G401.6 (cell line): ENCODE measurements around the gene FRAS1.
"Not testable (repeated sequence)": the region's sequence is repeated elsewhere in the genome, so short reads cannot be mapped to it uniquely, and the experiment has no call there.

ENCODE experiments used
- FAIRE-seq: peaks from 2 replicates; lab custom pipeline; 2012; peaks lifted over from hg19 to GRCh38; lab: Jason Lieb, UNC

Gene FRAS1

DNA sequence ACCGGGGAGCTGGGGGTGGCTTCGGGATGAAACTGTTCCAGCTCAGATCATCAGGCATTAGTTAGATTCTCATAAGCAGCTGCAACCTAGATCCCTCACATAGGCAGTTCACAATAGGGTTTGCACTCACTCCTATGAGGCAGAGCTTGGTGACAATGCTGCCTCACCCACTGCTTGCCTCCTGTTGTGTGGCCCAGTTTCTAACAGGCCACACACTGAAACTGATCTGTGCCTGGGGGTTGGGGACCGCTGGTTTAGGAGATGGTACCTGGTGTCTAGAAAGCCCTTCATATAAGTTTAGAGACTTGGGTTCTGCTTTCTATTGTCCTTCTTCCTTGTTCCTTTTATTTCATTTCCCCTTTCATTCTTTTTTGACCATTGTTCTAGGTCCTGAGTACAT, 234.2 kb downstream of the FRAS1 start:
- FAIRE-seq = no peak

DNA sequence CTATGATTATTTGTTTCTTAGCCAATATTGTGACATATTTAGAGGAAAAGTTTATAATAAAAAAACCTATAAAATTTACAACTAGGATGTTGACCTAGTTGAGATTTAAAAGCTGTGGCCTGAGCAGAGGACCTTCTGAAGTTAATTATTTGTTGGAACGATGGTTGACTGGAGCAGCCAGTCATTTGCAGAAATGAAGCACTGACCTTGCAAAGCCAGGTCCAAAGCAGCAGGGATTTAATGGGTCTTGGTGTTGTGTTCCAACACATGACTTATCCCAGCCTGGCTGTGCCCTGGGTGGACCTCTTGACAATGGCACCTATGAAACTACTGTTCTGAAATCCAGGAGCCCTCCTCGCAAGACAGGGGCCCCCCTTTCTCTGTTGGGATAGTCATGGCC, 235.2 kb downstream of the FRAS1 start:
- no peak for FAIRE-seq

DNA sequence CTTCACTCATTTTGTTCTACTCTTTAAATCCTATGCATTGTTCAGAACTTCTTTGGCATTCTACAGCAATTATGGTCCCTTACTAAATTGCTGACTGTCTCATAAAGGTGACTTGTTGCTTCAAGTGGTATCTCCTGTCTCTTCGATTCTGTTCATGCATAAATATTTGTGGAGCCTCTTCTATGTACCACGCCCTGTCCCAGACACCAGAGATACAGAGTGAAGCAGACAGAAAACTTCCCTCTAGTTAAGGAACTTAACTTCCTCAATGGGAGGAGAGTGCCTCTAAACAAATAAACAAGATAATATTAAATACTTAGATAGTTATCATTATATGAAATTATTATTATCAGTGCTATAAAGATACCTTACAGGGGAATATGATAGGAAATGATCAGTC, 235.7 kb downstream of the FRAS1 start:
- FAIRE-seq = no peak

DNA sequence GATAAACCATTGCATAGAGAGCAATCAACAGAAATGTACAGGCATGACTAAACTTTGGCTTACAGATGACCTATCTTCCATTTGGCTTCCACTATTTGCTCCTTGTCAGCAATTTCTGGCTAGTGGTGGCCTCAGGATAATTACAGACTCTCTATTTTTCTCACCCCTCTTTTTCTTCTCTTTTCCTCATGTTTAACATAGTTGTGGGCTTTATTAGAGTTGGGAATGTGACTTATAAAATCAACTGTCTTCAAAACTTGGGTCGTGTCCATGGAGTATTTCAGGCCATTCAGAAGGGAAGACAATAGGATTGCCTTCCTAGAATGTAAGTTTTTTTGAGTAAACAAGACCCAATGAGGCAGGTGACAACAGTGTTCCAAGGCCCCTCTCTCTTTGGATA, 236.2 kb downstream of the FRAS1 start:
- FAIRE-seq = no peak

DNA sequence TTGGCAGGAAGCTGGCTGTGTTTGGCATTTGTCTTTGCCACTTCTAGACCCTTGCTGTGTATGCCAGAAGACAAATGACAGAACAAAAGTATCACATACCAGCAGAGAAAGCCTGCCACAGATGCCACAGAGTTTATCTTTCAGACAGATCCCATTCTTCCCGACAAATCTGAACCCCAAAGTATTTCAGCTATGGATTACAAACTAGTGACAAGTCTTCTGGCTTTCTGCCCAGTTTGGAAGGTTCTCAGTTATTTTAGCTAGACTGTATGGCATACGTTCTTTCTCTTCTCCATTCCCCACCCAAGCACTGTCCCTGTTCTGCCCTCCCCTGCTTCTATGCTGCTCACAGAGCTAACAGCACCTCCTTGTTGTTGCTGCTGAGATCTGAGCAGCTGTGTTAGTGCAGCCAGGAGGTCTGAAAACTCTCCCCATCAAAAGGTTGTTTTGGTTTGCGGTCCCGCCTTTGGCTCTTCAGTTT, 236.7 kb downstream of the FRAS1 start:
- FAIRE-seq = no peak

DNA sequence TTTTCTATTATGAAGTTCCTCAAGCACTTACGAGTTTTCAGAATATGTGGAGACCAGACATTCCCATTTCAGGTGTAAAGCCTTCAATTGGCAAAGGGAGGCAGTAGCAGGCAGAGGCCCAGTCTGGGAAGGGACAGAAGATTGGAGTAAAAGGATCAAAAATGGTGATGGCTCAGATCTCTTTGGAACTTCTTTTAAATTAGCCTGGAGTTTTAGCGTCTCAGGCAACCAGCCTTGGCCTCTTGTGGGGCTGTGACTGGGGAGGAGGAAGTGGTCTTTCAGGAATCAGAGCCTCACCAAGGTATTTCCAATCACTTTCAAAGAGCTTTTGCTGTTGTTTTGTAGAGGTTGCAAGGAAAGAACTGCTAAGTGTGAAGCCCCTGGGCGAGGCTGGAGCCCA, 239.1 kb downstream of the FRAS1 start:
- FAIRE-seq = no peak

DNA sequence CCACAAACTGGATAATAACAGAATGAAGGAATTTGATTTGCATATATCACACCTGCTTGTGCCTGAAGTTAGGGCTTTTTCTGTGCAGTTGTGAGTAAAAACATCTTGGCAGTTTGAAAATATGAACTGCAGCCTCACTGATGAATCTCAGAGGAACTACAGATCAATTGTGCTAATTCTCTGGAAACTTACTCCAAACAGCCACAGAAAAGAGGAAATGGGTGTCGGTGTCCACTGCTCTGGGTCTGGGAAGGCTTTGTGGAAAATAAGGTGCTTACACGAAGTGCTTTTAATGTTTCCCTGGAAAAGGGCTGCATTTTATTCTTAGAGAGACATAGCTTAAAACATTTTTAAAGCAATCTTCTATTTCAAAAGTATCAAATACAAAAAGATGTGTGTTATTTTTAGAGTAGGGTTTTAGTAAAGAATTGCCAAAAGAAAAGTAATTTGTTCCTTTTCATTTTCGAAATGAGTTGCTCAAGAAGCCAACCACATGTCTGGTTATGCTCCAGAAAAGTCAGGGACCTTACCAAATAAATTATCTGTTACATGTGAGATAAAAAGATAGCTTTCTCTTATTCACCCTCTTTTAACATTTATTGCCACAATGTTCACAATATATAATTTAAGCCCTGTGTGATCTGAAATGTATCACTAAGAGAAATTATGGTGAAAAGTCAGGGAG, 240.1 kb downstream of the FRAS1 start:
- no peak for FAIRE-seq

DNA sequence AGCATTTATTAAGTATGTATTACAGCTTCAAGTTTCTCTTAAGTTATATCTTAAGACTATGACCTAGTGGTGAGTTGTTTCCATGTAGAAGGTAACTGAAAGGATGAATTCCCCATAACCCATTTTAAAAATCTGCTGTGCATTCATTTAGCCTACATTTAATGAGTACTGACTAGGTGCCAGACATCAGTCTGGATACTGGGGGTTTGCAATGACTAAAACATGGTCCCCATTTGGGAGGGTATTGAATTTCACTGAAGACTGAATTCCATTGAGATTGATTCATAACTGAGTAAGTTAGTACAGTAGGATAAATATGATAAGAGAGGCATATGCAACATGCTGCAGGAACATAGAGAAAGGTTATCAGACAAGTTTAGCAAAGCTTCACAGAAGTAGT, 241.5 kb downstream of the FRAS1 start:
- no peak for FAIRE-seq

DNA sequence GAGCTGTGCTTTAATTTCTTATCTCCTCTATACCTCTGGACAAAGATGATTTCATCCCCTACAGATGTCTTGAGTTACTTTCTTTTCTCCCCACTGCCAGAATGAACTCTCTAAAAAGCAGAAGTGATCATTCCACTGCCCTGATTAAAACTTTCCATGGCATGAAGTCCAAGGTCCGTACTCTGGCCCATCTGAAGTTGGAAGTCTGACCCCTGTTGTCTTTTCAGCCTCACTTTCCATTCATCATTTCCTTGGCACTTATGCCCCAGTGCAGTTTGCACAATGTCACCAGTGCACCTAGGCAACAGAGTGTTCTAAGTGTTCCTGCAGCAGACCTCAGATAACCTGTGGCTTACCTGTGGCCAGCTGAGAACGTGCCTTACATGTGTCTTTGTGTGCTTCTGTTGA, 242.4 kb downstream of the FRAS1 start:
- no peak for FAIRE-seq

DNA sequence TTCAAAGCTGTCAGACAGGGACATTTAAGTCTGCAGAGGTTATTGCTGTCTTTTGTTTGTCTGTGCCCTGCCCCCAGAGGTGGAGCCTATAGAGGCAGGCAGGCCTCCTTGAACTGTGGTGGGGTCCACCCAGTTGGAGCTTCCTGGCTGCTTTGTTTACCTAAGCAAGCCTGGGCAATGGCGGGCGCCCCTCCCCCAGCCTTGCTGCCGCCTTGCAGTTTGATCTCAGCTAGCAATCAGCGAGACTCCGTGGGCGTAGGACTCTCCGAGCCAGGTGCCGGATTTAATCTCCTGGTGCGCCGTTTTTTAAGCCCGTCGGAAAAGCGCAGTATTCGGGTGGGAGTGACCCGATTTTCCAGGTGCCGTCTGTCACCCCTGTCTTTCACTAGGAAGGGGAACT, 250.1 kb downstream of the FRAS1 start:
- FAIRE-seq = not testable (repeated sequence)

DNA sequence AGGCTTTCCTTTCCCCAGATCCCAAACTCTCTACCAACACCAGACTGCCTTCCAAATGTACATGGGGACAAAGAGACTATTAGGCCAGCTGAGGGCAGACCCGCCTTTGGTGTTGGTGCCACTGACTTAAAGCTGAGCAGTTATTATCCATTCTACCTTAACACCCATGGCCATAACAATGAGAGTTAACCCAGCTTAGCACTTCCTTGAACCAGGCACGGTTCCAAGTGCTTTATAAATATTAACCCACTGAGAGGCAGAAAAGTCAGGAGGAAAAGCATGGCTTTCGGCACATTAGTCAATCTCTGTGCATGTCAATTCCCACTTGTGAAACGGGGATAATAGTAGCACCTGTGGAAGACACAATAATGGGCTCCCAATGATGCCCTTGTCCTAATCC, 251.4 kb downstream of the FRAS1 start:
- FAIRE-seq = no peak

DNA sequence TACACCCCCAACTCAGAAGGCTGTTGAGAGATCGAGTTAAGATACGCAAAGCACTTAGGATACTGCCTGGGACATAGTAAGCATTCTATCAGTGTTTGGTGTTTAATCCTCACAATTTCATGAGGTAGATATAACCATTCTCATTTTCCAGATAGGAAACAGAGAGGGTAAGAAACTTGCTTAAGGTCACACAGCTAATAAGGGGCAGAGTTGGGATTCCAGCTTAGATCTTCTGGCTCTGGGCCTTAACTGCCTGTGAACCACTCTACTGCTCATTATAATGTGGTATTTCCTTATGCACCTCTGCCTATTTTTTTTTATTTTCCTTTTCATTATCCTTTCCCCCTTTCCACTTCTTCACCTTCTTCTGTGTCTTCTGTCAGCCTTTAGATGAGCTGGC, 252.2 kb downstream of the FRAS1 start:
- no peak for FAIRE-seq

DNA sequence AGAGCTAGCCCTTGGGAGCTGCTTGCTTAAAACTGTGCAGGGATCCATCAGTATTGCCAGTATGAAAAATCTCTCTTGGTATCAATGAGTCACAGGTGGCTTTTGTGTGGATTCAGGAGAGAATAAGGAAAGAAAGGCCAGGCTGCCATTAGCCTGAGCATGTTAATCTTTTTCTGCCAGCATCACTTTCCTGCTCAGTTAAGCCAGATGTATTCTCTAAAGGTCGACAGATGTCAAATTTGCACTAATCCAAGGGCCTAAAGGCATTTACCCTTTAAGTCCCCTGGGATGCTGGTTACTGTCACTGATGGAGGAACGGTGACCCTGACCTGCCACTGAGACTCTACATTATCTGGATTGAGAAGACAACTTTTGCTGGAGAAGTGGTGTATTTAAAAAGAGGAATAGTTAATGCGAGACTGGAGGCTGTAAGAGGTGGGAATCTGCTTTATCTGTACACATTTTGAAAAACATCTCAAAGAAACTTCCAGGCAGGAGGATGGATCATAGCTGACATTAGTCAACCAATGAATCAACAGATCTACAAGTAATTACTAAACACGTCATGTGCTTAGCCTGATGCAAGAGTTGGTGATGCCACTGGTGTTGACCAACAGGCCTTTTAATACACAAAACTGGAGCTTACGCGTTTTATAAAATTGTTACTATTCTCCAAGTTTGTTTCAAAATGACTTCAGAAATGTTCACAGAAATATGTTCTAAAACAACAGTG, 253.1 kb downstream of the FRAS1 start:
- no peak for FAIRE-seq

DNA sequence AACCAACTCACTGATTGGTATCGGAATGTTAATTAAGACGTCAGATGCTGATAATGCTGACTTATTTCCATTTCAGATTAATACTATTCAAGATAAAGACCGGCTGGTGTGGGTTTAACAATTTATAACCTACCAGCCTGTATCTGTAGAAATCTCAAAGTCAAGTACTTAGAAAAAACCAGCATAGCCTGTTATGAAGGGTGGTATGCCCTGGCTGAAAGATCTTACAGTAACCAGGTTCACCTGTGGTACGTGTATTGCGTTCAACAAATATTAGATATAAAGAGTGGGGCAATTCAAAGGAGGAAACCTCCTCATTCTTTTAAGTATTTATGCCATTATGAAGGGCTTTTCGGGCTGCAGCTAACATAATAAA, 253.6 kb downstream of the FRAS1 start:
- FAIRE-seq = no peak

DNA sequence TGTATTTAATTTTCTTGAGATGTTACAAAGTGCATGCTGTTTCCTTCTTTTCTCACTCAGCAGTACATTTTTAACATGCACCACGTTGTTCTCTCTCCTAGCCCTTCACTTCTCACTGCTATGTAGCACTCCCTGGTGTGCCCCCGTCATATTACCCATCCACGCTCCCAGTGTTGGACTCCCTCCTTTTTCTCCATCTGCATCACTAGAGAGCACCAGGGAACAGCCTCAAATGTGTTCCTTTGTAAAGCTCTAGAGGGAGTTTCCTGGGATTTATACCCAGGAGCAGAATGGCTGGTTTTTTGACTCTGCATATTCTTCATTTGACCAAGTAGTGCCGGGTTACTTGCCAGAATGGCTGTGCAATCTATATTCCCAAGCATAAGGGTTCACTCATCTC, 254.2 kb downstream of the FRAS1 start:
- no peak for FAIRE-seq

DNA sequence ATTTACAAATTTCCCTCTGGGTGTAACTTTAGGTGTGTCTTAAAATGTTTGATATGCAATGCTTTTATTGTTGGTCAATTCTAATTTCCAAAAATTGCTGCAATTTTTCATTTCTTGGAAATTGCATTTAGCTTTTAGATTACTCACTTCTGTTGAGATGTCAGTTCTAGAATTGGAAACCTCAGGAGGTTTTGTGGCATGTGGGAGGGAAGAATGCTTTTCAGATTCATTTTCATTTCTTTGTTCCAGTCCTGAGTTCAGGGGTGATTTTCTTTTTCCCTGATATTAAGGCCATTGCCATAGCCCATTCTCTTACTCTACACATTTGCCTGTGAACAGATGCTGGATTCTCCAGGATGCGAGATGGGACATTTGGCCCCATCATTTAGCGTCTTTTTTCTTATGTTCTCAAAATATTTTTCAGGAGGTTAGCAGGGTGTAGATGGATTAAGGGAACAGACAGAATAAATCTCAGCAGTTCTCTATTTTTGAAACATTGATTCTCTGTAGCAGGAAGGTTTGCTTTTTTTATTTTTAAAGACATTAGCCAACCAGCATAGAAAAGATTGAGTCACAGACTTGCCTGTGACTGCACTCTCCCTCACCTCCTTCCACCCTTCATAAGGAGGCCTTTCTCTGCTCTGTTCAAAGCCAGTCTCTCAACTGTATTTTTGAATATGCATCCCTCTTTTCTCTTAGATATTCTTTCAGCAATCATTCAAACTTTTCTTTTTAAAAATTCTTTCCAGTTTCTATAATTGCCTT, 256.0 kb downstream of the FRAS1 start:
- no peak for FAIRE-seq

DNA sequence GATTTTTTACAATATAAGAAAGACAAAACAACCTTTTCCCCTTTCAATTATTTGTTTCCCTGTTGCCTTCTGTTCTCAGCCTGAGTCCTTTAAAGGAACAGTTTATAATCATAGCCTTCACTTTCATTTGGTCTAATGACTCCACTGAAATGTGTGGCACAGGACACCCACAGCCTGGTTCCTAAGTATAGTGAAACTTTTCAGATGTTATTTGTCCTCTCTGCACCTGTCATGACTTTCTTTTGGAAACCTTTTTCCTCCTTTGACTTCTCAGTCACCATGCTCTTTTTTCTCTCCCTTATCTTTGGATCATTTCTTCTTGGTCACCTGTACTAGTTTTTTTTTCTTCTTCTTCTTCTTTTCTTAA, 256.6 kb downstream of the FRAS1 start:
- no peak for FAIRE-seq

DNA sequence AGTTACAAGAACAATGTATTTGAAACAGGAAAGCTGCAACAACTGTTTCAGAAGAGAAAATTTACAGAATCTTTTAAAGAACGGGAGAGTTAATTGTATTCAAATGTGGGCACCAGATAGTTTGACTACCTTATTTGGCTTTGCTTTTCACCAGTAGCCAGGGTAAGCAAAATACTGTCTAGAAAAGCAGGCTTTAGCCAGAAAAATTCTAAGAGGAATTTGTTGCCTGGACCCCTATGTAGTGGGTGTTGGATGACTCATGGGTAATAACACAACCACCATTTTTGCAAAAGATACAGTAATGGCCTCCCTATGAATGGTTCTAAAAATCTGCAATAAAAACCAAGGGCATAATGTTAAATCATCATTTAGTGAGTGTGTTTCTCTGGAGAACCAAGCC, 261.0 kb downstream of the FRAS1 start:
- FAIRE-seq = no peak

DNA sequence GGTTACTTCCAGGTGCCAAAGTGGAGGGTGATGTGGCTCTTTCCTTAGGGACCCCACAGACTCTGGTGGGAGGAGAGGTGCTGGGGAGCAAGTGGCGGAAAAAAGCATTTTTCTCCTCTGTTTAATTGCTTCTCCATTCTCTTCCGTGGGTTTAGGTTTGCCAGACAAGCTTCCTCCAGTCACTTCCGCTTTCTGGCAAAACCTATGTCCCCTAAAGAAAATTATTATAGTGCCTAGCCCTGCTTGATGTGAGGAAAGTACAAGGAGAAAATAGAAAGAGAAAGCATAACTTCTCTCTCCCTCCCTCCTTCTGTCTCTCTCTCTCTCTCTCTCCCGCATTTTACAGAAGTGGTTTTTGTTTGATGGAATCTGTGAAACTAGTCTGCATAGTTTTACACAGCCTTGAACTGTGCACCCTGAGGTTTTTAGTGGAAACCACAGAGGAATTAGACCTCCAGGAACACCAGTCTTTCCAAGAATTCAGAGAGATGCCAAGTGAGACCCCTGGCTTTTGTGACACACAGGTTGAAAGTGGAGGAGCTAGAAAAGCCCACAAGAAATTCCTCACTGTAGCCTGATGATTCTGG, 263.3 kb downstream of the FRAS1 start:
- FAIRE-seq = no peak

DNA sequence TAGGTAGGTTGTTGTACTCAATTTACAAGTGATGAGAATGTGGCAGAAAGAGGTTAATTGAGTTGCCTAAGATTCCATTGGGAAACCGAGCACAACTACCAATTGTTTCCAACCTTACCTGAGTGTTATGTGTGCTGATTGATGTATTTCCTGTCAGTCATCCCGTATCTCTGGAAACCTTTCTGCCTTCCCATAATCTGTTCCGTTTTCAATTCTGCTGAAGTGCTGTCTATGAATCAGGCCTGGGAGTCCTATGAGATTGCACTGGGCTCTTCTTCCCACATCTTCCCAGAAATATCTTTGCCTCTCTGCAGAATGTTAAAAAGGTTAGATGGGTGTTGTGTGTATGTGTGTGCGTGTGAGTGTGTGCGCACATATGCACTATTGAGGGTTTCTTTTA, 264.9 kb downstream of the FRAS1 start:
- no peak for FAIRE-seq

DNA sequence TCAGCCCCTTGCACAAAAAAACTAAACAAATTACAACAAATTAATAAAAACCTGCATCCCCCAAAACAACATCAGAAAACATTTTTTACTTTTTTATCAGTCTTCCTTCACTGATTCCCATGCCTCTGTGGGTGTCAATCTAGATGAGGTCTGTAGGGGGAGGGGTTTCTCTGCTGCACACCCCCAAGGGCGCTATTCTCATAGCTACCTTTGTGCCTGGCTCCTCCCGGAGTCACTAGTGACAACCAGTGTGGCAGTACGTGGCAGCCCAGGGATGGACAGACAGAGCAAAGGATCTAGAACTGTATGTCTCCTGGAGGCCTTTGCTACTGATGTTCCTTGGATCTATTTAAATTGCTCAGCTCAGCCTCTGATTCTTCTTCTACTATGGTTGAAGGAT, 266.3 kb downstream of the FRAS1 start:
- no peak for FAIRE-seq

DNA sequence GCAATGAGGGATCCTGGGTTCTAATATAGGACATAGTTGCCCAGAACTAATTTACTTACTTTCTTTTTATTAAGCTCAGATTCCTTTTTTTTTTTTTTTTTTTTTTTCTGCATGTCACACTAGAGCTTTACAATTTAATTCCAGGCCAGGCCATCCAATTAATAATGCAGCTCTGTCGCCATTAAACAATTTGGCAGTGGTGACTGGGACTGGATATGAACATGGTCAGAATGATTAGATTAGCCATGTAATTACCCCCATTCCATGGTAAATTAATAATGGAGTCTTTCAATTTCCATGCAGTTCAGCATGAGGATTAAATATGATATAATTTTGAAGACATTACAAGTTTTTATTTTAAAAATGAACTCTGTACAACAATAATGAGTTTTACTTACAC, 267.5 kb downstream of the FRAS1 start:
- no peak for FAIRE-seq
